A549 treated with Mapracorat at 1 μM for 4 hours (cell line): ENCODE measurements around the gene FLRT3. TPM values are rescaled to one million over a fixed set of nuclear protein-coding genes. Genes with fewer than 3 reads are reported as not detected.

Source experiments
- total RNA-seq: library from RNA; stranded (reverse); fragments of 200-300 nt; extraction: Qiagen RNA extraction; gene quantifications from 5 replicates; pipeline ENCODE4 v1.2.3, GENCODE V29; 2022

FLRT3 gene
- total RNA-seq, result 1.6 to 2.2 TPM (median 1.8 TPM) in 5 replicates

DNA sequence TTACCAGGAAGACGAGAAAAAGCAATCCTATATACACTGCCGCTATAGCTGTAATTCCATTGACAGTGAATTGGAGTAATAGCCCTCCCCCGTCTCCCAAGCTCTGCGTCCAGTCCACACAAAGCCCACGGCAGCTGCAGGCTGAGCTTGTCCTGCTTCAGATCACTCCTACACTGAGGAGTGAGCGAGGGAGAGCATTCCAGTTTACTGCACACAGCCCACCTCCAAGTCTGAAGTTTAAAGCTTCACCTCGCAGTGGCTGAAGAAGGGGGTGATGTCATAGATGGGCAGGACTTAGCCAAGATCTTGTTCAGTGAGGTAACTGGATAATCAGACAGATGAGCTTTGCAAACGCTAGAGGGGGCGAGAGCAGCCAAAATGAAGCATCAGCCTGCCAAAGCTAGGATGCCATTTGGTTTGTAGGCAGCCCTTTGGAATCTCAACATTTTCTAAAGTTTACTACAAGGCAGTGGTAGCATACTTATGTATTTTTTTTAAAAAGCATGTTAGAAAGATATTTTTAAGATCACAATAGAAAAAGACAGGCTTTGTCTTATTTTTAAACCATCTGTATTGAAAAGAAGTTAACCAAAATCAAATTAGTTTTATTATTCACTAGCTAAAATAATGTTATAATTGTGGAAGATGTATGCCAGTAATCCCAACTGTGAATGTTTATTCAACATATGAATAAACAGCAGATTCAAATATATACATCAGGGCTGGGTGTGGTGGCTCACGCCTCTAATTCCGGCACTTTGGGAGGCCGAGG lies at the start of gene FLRT3:
Gene FLRT3 (minus strand): TSS at position 213 of the 772 bp plus-strand sequence. CDS start 10,106 bp downstream, outside the sequence.

